HFF-Myc (cell line): ENCODE measurements around the gene NLRP13.
"Not testable (repeated sequence)": the region's sequence is repeated elsewhere in the genome, so short reads cannot be mapped to it uniquely, and the experiment has no call there.

Source experiments
- DNase-seq: peaks from one replicate; pipeline ENCODE4 v3.0.0-alpha.2; 2011; ENCODE audit warnings: low read depth; ENCODE audit errors: extremely low read depth
- H3K4me3 ChIP-seq: replicated peaks from 2 replicates; pipeline ENCODE4 v1.5.1; 2011; ENCODE audit warnings: low read depth, mild to moderate bottlenecking, control low read depth, low read length
- CTCF ChIP-seq: IDR thresholded peaks from 2 replicates; pipeline ENCODE4 v1.5.1; 2012; ENCODE audit warnings: mild to moderate bottlenecking, low read depth, low read length, control low read depth; ENCODE audit errors: missing control alignments

The NLRP13 gene

GRCh38 chr19:55931936-55932386, at the start of gene NLRP13:
Gene NLRP13, minus strand, starts transcription at chr19:55932336. Its CDS starts 25 bp downstream, at chr19:55932311.
- DNase-seq = no peak
- TF ChIP-seq CTCF = no peak
- no peak within 1 kb of the TSS for H3K4me3 ChIP-seq

GRCh38 chr19:55980415-55980814, 48.3 kb upstream of the NLRP13 start:
- no peak overlapping the region for H3K4me3 ChIP-seq
- TF ChIP-seq CTCF = no peak
- DNase-seq = no peak

GRCh38 chr19:55973982-55974381, 41.8 kb upstream of the NLRP13 start:
- TF ChIP-seq CTCF = no peak

GRCh38 chr19:55962186-55962585, 30.1 kb upstream of the NLRP13 start:
- TF ChIP-seq CTCF = no peak
- no peak for DNase-seq
- no peak overlapping the region for H3K4me3 ChIP-seq

More at GRCh38 chr19:55973982-55974381, 41.8 kb upstream of the NLRP13 start:
- no peak overlapping the region for H3K4me3 ChIP-seq
- no peak for DNase-seq

- no peak for TF ChIP-seq CTCF
- H3K4me3 ChIP-seq = no peak overlapping the region
- no peak for DNase-seq
Observed at GRCh38 chr19:55959996-55960675, 28.0 kb upstream of the NLRP13 start.

- no peak for DNase-seq
- TF ChIP-seq CTCF = no peak
- H3K4me3 ChIP-seq = no peak overlapping the region
Observed at GRCh38 chr19:55958356-55958755, 26.2 kb upstream of the NLRP13 start.

- no peak for TF ChIP-seq CTCF
- no peak overlapping the region for H3K4me3 ChIP-seq
- DNase-seq = no peak
Observed at GRCh38 chr19:55956431-55956830, 24.3 kb upstream of the NLRP13 start.

GRCh38 chr19:55950566-55950965, 18.4 kb upstream of the NLRP13 start:
- DNase-seq, H3K4me3 ChIP-seq: not testable (repeated sequence)
